T-helper 22 cell (primary cell): Measurements from ENCODE around the gene OR6N2.

ENCODE experiments used
- DNase-seq: peaks from one replicate; pipeline ENCODE4 v3.0.0-alpha.2; 2020; ENCODE audit warnings: low read depth

The OR6N2 gene

DNA sequence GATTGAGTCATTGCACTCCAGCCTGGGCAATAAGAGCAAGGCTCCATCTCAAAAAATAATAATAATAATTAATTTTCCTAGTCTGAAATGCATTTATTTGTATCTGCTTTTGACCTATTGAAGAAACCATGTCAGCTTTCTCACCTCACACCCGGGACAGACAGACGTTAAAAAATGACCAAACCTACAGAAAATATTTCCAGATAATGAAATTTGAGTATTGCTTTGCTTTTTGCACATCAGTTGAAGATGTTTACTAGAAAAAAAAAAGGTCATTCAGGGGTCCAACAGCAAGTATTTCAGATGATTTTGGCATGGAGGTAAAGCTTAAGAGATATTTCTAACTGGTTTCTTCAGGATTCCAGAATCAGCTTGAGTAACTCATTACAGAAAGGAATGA is 26.6 kb downstream of the OR6N2 start, which contains the start of gene OR6K6:
Gene OR6K6 (plus strand): TSS at position 301 of the 400 bp plus-strand sequence. CDS start 168 bp downstream, outside the sequence.
- no peak for DNase-seq

DNA sequence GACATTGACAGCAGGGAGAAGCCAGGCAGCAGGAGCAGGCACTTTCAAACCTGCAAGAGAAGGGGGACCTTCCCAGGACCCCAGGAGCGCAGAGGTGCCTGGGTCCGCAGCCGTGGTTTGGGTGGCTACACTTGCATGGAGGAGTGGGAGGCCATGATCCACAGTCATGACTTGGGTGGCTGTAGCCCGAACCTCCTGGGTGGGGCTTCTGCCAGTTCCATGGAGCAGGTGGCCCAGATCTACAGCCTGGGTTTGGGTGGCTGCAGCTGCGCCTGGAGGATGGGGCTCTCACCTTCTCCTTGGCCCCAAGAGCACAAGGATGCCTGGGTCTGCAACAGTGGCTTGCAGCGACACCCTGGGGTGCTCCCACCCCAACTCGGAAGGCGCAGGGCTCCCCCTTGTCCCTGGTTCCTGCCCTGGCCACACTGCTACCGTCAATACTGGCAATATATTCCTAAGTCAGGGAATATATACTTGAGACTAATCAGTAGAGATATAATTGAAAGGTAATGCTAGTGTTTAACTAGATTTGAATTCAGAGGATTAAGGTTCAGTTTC is 28.8 kb downstream of the OR6N2 start:
- DNase-seq: no peak

DNA sequence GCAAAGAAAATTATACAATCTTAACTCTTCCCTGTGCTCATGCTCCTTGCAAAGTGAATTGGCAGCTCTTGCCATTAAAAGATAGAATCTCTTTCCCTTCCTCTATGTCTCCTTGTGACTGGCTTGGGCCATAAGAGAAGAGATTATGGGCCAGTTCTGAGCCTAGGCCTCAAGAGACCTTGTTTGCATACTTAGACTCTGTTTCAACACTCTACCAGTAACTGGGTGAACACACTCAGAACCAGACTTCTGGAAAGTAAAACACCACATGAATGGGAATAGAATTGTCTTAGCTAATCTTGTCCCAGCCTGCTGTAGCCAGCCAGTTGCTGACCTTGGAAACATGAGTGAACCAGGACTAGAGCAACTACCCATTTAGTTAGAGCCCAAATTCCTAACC is 45.2 kb downstream of the OR6N2 start:
- no peak for DNase-seq

DNA sequence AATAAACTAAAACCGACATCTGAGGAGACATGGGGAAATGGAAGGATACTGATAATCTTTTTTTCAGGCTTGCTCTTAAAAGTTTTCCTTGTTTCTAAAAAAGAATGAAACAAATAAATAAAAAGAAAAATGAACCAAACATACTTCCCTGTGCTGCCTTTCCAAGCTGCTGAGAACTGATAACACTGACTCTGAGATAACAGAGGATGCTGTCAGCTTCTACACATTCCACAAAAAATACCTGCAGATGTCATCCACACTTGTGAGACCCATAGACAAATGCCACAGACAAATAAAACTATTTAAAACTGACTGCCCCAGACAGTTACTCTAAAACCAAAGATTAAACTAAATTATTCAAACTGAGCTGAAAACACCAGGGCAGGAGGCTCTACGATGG is 48.5 kb downstream of the OR6N2 start:
- DNase-seq: no peak

DNA sequence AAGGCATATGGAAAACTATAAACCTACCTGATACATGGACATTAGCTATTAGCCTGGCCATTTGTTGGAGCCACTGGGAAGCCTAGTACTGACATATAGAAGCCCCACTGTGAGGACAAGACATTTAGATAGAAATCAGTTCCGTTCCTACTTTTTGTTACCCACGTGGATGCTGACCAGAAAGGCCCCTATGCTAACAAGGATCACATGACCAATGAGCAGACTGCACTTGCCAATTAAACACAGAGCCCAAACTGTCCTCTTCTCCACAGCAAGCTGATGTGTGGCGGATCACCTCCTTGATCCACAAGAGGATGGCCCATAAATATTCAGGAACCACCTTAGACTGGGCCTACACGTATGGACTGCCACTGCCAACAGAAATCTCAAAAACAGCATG is 49.3 kb downstream of the OR6N2 start:
- no peak for DNase-seq

DNA sequence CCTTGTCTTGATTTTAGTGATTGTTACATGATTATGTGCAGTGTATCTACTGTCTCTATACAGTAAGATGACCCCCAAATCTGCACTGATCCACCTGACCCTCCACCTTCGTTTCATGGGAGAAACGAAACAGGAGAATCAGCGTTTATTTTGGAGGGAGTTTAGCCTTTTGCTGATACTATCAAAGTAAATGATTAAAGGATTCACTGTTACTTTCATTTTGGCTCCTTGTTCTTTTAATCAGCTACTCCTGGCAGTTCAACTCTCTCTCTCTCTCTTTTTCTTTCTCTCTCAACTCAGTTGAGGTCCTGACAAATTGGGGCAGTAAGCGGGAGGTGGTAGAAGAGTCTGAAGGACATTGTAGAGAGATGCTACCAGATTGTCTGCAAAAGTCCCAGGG is 50.6 kb downstream of the OR6N2 start:
- no peak for DNase-seq

DNA sequence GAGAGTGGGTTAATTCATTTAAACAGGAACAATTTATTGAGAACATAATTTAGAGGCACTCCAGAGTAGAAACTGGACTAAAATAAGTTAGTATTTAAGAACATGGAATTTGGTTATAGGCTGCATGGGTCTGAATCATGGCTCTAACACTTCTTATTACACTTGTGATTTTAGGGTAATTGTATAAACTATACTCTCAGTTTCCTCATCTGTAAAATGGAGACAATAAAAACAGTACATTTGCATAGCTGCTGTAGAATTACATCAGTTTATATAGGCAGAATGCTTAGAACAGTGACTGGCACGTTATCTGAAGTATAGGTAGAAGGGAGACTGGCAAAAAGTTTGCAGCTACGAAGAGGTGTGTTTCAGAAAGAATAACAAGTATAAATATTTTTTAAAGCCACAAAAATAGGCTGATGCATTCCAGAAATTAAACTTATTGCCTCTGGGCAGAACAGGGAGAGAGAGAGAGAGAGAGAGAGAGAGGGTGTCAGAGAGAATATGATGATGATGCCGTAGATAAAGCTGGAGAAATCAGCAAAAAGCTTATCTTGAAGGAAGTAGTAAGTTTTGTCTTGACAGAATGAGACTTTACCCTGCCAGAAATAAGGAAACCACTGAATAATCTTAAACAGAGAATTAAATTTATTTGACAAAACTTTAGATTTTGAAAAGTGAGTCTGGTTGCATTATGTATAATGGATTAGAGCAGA is 52.3 kb downstream of the OR6N2 start:
- DNase-seq: no peak

DNA sequence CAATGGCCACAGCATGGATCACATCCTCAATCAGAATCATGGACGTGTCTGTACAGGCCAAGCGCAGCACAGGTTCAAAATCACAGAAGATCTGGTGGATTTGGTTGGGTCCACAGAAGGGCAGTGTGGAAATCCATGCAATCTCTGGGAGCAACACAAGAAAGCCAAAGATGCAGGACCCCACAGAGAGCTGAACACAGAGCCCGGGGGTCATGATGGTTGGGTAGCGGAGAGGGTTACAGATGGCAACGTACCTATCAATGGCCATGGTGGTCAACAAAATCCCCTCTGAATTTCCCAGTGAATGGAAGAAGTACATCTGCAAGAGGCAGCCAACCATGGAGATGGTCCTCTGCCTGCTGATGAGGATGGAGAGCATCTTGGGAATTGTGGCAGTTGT is 56.6 kb downstream of the OR6N2 start:
- DNase-seq: no peak
